B cell (primary cell): ENCODE results near the gene ADAMTS10.

Experiments
- EZH2 ChIP-seq: IDR thresholded peaks from 2 replicates; pipeline ENCODE4 v1.6.1; 2012; ENCODE audit warnings: borderline replicate concordance, low read depth, mild to moderate bottlenecking, moderate library complexity, low read length; ENCODE audit not compliant: insufficient read depth, poor library complexity, severe bottlenecking
- TF ChIP-seq, protein P1 (sequence below): fragments of 200-600 bp; IDR thresholded peaks from one replicate; pipeline ENCODE4 v1.8.0; 2022; ENCODE audit warnings: antibody characterized with exemption, mild to moderate bottlenecking

DNA sequence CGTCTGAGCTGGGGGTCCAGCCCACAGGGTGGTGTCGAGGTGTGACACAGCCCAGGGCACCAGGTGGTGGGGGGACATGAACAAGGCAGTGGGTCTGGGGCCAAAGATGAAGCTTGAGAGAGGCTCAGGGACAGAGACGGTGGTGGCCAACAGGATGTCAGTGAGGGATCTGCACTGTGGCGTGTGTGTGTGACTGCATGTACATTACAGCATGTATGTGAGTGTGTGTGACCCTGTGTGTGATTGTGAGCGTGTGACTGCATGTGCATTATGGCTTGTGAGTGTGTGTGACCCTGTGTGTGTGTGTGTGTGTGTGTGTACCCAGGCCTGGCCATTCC is 1.6 kb downstream of the ADAMTS10 start:
- TF ChIP-seq, protein P1, sequence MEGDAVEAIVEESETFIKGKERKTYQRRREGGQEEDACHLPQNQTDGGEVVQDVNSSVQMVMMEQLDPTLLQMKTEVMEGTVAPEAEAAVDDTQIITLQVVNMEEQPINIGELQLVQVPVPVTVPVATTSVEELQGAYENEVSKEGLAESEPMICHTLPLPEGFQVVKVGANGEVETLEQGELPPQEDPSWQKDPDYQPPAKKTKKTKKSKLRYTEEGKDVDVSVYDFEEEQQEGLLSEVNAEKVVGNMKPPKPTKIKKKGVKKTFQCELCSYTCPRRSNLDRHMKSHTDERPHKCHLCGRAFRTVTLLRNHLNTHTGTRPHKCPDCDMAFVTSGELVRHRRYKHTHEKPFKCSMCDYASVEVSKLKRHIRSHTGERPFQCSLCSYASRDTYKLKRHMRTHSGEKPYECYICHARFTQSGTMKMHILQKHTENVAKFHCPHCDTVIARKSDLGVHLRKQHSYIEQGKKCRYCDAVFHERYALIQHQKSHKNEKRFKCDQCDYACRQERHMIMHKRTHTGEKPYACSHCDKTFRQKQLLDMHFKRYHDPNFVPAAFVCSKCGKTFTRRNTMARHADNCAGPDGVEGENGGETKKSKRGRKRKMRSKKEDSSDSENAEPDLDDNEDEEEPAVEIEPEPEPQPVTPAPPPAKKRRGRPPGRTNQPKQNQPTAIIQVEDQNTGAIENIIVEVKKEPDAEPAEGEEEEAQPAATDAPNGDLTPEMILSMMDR: no peak
- no peak for TF ChIP-seq EZH2
